Vagina (tissue), 2 donors: ENCODE measurements around the gene C1QTNF12. TPM values are rescaled to one million over a fixed set of nuclear protein-coding genes. Genes with fewer than 3 reads are reported as not detected.

Source experiments
- DNase-seq, 2 donors: peaks; one replicate each; pipeline ENCODE4 v3.0.0-alpha.2; 2017; ENCODE audit errors: extremely low spot score in 2 of 2
- H3K27ac ChIP-seq: fragments of 200-600 bp; sonication (generic); one replicate; pipeline ENCODE4 v1.5.1; 2019
- H3K27me3 ChIP-seq: fragments of 200-600 bp; sonication (generic); one replicate; pipeline ENCODE4 v1.5.1; 2019
- H3K36me3 ChIP-seq, 2 donors: fragments of 200-600 bp; sonication (generic); one replicate each; pipeline ENCODE4 v1.5.1; 2017 to 2019
- H3K4me1 ChIP-seq: fragments of 200-600 bp; sonication (generic); one replicate; pipeline ENCODE4 v1.5.1; 2019
- H3K4me3 ChIP-seq, 2 donors: fragments of 200-600 bp; sonication (generic); 1 replicate in 1 of 2; 2 replicates in 1 of 2; pipeline ENCODE4 v1.5.1; 2016 to 2019
- H3K9me3 ChIP-seq: fragments of 200-600 bp; sonication (generic); one replicate; pipeline ENCODE4 v1.5.1; 2019
- POLR2A ChIP-seq, 2 donors: fragments of 450-650 bp; IDR thresholded peaks; one replicate each; pipeline ENCODE4 v1.6.1; 2017; ENCODE audit warnings: antibody characterized with exemption in 2 of 2, mild to moderate bottlenecking in 2 of 2, moderate library complexity in 2 of 2
- POLR2AphosphoS5 ChIP-seq, 2 donors: sonication (generic); formaldehyde crosslinking; IDR thresholded peaks; one replicate each; pipeline ENCODE4 v1.9.0; 2017; ENCODE audit warnings: antibody characterized with exemption in 2 of 2, mild to moderate bottlenecking in 2 of 2, low read depth in 1 of 2; ENCODE audit not compliant: insufficient read depth in 1 of 2
- intact Hi-C: fragments of 100-400 bp; cut with DNase I; formaldehyde crosslinking; loops from one replicate; pipeline ENCODE4 v1.15.1; 2023
- total RNA-seq: library from RNA; depleted of rRNA; stranded (reverse); fragments of >200 nt; gene quantifications from one replicate; pipeline ENCODE4 v1.2.3, GENCODE V29; 2016
- TF ChIP-seq, protein P1 (sequence below), 3 experiments: fragments of 450-650 bp in 2 of 3; fragments of 200-600 bp in 1 of 3; sonication (generic) in 1 of 3; IDR thresholded peaks; one replicate each; pipeline ENCODE4 v1.5.1; 2017 to 2019; ENCODE audit warnings: antibody characterized with exemption in 3 of 3, mild to moderate bottlenecking in 2 of 3, moderate library complexity in 2 of 3

Gene C1QTNF12
- total RNA-seq, 1 donor from 2014 or later, result not detected

DNA sequence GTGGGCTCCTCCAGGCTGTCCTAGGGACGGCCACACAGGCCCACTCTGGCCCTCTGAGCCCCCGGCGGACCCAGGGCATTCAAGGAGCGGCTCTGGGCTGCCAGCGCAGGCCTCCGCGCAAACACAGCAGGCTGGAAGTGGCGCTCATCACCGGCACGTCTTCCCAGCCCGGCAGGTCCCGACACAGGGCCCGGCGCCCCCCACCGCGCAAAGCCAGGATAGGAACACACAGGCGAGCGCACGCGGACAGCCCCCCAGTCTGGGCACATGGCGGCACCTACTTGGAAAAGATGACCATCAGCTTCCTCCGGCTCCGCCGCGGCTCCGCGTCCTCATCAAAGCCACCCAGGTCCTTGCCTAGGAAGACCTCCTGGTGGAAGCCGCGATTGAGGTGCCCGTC, 18.3 kb downstream of the C1QTNF12 start:
- Histone ChIP-seq H3K4me1 (peaks cover 47% of the 10 kb centered on the region), H3K27me3 (no peaks in the 10 kb centered on the region), H3K36me3 (peaks cover 0 to 45% of the 10 kb centered on the region in 2 donors), H3K9me3 (no peaks in the 10 kb centered on the region), H3K4me3 (no peak overlapping the region), H3K27ac (no peak overlapping the region)
- intact Hi-C loops, result no loop called here
- TF ChIP-seq, protein P1, sequence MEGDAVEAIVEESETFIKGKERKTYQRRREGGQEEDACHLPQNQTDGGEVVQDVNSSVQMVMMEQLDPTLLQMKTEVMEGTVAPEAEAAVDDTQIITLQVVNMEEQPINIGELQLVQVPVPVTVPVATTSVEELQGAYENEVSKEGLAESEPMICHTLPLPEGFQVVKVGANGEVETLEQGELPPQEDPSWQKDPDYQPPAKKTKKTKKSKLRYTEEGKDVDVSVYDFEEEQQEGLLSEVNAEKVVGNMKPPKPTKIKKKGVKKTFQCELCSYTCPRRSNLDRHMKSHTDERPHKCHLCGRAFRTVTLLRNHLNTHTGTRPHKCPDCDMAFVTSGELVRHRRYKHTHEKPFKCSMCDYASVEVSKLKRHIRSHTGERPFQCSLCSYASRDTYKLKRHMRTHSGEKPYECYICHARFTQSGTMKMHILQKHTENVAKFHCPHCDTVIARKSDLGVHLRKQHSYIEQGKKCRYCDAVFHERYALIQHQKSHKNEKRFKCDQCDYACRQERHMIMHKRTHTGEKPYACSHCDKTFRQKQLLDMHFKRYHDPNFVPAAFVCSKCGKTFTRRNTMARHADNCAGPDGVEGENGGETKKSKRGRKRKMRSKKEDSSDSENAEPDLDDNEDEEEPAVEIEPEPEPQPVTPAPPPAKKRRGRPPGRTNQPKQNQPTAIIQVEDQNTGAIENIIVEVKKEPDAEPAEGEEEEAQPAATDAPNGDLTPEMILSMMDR (IDR thresholded peaks at IDR 0.05), result no peak
- no peak for TF ChIP-seq POLR2A (IDR thresholded peaks at IDR 0.05)
- TF ChIP-seq POLR2AphosphoS5 (IDR thresholded peaks at IDR 0.05; ENCODE audit: insufficient read depth in 1 of 2, low read depth in 1 of 2), result no peak
- DNase-seq, result no peak

DNA sequence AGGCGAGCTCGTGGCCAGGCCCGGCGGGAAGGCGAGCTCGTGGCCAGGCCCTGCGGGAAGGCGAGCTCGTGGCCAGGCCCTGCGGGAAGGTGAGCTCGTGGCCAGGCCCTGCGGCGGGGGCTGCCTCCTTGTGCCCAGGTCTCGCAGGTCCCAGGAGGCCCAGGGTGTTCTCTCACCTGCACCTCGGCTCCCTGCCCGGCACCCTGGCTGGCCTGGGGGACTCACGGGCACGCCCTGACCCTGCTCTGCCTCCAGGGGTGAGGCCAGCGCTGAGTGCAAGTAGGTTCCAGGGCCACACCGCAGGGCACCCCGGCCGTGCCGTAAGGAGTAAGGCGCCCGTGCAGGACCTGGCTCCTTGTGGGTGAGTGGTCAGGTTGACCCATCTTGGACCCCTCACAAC, 19.1 kb downstream of the C1QTNF12 start:
- TF ChIP-seq POLR2A (IDR thresholded peaks at IDR 0.05) (no peak), POLR2AphosphoS5 (IDR thresholded peaks at IDR 0.05; ENCODE audit: insufficient read depth in 1 of 2, low read depth in 1 of 2) (no peak)
- TF ChIP-seq, protein P1 (IDR thresholded peaks at IDR 0.05), result no peak
- H3K9me3 ChIP-seq, result no peaks in the 10 kb centered on the region
- intact Hi-C loops, result no loop called here

DNA sequence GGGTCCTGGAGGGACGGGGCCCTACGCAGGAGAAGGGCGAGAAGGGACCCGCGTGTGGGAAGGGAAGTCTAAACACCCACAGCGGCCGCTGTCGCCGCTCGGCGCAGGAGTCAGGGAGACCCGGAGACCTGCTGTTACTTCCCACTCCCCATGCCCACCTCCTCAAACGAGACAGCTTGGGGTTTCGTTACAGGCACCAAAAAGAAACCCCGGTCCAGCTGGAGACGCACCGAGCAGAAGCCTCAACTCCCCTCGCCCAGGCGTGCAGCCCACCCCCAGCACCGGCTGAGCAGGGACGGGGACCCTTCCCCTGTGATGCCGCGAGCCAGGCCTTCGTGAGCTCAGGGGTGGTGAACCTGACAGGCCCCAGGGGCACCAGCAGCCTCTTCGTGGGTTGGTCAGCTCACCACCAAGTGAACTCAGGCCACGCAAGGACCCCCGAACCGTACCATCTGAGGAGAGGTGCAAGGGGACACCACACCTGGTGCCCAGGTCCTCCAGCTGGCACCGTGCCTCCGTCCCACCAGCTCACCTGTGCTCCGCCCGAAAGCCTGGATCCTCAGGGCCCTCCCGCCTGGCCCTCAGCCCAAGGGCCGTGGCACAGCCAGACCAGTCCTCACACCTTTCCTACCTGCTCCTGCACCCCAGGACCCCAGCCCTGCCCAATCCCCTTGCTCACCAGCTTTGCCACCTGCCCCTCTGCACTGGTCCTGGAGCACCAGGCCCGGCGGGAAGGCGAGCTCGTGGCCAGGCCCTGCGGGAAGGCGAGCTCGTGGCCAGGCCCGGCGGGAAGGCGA, 19.8 kb downstream of the C1QTNF12 start:
- DNase-seq, result no peak
- Histone ChIP-seq H3K4me1 (peaks cover 41% of the 10 kb centered on the region), H3K27me3 (no peaks in the 10 kb centered on the region), H3K36me3 (peaks cover 0 to 55% of the 10 kb centered on the region in 2 donors), H3K9me3 (no peaks in the 10 kb centered on the region), H3K27ac (no peak overlapping the region), H3K4me3 (no peak overlapping the region)
- TF ChIP-seq, protein P1 (IDR thresholded peaks at IDR 0.05), result no peak
- intact Hi-C loops, result no loop called here

More for the DNA sequence above, 19.1 kb downstream of the C1QTNF12 start:
- DNase-seq, result no peak
- Histone ChIP-seq H3K27ac (no peak overlapping the region), H3K36me3 (peaks cover 0 to 49% of the 10 kb centered on the region in 2 donors), H3K4me1 (peaks cover 41% of the 10 kb centered on the region), H3K27me3 (no peaks in the 10 kb centered on the region), H3K4me3 (no peak overlapping the region)

DNA sequence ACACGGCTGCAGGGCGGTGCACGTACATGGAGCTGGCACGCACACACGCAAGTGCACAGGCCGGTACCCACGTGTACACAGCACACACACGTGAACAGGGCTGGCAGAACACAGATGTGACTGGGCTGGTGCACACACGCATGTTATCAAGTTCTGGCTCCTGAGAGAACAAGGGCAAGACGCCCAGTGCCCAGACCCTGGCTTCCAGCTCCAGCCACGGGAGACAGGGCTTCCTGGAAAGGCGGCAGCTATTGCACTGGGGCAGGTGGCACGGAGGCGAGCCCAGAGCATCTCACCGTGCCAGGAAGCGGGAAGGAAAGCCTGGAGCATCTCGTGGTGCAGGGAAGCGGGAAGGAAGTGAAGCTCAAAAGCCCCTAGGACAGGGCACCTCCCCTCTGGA, 20.6 kb downstream of the C1QTNF12 start:
- no peak for TF ChIP-seq POLR2A (IDR thresholded peaks at IDR 0.05)
- TF ChIP-seq, protein P1 (IDR thresholded peaks at IDR 0.05), result no peak
- no peak for TF ChIP-seq POLR2AphosphoS5 (IDR thresholded peaks at IDR 0.05; ENCODE audit: insufficient read depth in 1 of 2, low read depth in 1 of 2)
- Histone ChIP-seq H3K4me1 (peaks cover 38% of the 10 kb centered on the region), H3K36me3 (peaks cover 0 to 57% of the 10 kb centered on the region in 2 donors), H3K4me3 (no peak overlapping the region), H3K9me3 (no peaks in the 10 kb centered on the region), H3K27ac (no peak overlapping the region), H3K27me3 (no peaks in the 10 kb centered on the region)
- no peak for DNase-seq
- intact Hi-C loops, result no loop called here

DNA sequence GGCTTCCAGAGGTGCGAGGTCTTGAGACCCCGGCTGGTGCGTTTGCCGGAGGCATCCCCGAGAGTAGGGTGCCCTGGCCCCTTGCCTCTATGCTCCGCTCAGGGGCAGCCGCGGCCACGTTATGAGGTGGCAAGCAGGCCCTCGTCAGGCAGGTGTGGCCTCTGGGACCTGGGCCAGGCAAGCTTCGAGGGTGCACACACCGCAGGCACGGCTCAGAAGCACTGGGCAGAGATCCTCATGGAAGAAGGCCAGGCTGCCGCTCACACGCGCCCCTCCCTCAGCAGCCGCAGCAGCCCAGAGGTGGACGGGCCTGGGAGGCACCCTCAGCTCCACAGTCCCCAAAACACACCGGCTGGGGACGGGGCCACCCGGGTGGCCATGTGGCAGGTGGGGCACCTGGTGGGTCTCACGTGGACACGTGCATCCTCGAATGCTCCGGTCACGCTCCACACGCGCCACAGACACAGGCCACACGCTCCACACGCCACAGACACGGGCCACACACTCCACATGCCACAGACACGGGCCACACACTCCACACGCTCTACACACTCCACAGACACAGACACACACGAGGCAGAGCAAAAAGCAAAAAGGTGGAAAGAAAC, 21.2 kb downstream of the C1QTNF12 start:
- Histone ChIP-seq H3K27me3 (no peaks in the 10 kb centered on the region), H3K27ac (no peak overlapping the region), H3K4me1 (peaks cover 32% of the 10 kb centered on the region), H3K36me3 (peaks cover 0 to 57% of the 10 kb centered on the region in 2 donors), H3K9me3 (no peaks in the 10 kb centered on the region), H3K4me3 (no peak overlapping the region)
- intact Hi-C loops, result no loop called here
- no peak for DNase-seq
- TF ChIP-seq, protein P1 (IDR thresholded peaks at IDR 0.05), result no peak
- TF ChIP-seq POLR2A (IDR thresholded peaks at IDR 0.05) (no peak), POLR2AphosphoS5 (IDR thresholded peaks at IDR 0.05; ENCODE audit: insufficient read depth in 1 of 2, low read depth in 1 of 2) (no peak)
